ENCODE data around the gene ACAD9. TPM values are rescaled to one million over a fixed set of nuclear protein-coding genes. Genes with fewer than 3 reads are reported as not detected.
"Not testable (repeated sequence)": the region's sequence is repeated elsewhere in the genome, so short reads cannot be mapped to it uniquely, and the experiment has no call there.

ACAD9 gene
- total RNA-seq, result 10 to 100 TPM; 29.9 to 40.8 TPM

- TF ChIP-seq CTCF (IDR thresholded peaks at IDR 0.05), result no peak
These were observed at the start of gene ACAD9 for GRCh38 chr3:128879125-128879969. Gene ACAD9 (plus strand): TSS chr3:128879620. CDS start chr3:128879692, 72 bp downstream.

GRCh38 chr3:128829925-128830625 lies 49.3 kb upstream of the ACAD9 start:
- not testable (repeated sequence) for H3K36me3 ChIP-seq; H3K4me1 ChIP-seq (ENCODE audit: control insufficient read depth in 1 of 2, low read depth in 2 of 2)

More at GRCh38 chr3:128879125-128879969, at the start of gene ACAD9:
- H3K27me3 ChIP-seq (replicated peaks; ENCODE audit: insufficient read depth), result no peaks in the 10 kb centered on the region
- H3K27ac ChIP-seq, result peak within 1 kb of the TSS; percentile 90 to 96
- H3K4me3 ChIP-seq, result peak within 1 kb of the TSS; percentile 85
- ATAC-seq (ENCODE audit: insufficient number of reproducible peaks, low FRiP score, low read depth) (peak; percentile 90), DNase-seq (ENCODE audit: low spot score) (peak; percentile 89)
- H3K9me3 ChIP-seq, result no peaks in the 10 kb centered on the region
- H3K36me3 ChIP-seq, result no peaks in the 10 kb centered on the region
- H3K4me1 ChIP-seq (ENCODE audit: control insufficient read depth in 1 of 2, low read depth in 2 of 2), result peaks cover 12 to 41% of the 10 kb centered on the region in 2 donors

GRCh38 chr3:128830762-128831161 lies 48.7 kb upstream of the ACAD9 start:
- not testable (repeated sequence) for H3K4me1 ChIP-seq (ENCODE audit: control insufficient read depth in 1 of 2, low read depth in 2 of 2); H3K4me3 ChIP-seq; H3K36me3 ChIP-seq; ATAC-seq (ENCODE audit: insufficient number of reproducible peaks, low FRiP score, low read depth); H3K27me3 ChIP-seq (replicated peaks; ENCODE audit: insufficient read depth); DNase-seq (ENCODE audit: low spot score); H3K9me3 ChIP-seq; H3K27ac ChIP-seq

More at GRCh38 chr3:128829925-128830625, 49.3 kb upstream of the ACAD9 start:
- H3K27ac ChIP-seq; H3K27me3 ChIP-seq (replicated peaks; ENCODE audit: insufficient read depth); H3K9me3 ChIP-seq; ATAC-seq (ENCODE audit: insufficient number of reproducible peaks, low FRiP score, low read depth); H3K4me3 ChIP-seq; DNase-seq (ENCODE audit: low spot score): not testable (repeated sequence)

GRCh38 chr3:128832979-128833378 lies 46.4 kb upstream of the ACAD9 start:
- not testable (repeated sequence) for H3K4me1 ChIP-seq (ENCODE audit: control insufficient read depth in 1 of 2, low read depth in 2 of 2); H3K36me3 ChIP-seq; H3K27ac ChIP-seq; H3K27me3 ChIP-seq (replicated peaks; ENCODE audit: insufficient read depth); ATAC-seq (ENCODE audit: insufficient number of reproducible peaks, low FRiP score, low read depth); DNase-seq (ENCODE audit: low spot score); H3K4me3 ChIP-seq; H3K9me3 ChIP-seq

- no peak for ATAC-seq (ENCODE audit: insufficient number of reproducible peaks, low FRiP score, low read depth)
- H3K4me1 ChIP-seq (ENCODE audit: control insufficient read depth in 1 of 2, low read depth in 2 of 2), result no peaks in the 10 kb centered on the region
- no peaks in the 10 kb centered on the region for H3K36me3 ChIP-seq
- H3K27ac ChIP-seq, result no peak overlapping the region
- TF ChIP-seq CTCF (IDR thresholded peaks at IDR 0.05), result no peak
- H3K4me3 ChIP-seq, result no peak overlapping the region
- no peaks in the 10 kb centered on the region for H3K9me3 ChIP-seq
- no peaks in the 10 kb centered on the region for H3K27me3 ChIP-seq (replicated peaks; ENCODE audit: insufficient read depth)
- DNase-seq (ENCODE audit: low spot score), result no peak
These were observed 44.3 kb upstream of the ACAD9 start for GRCh38 chr3:128835096-128835495.

- H3K36me3 ChIP-seq, result no peaks in the 10 kb centered on the region
- no peak overlapping the region for H3K4me3 ChIP-seq
- no peak for DNase-seq (ENCODE audit: low spot score)
- no peak for TF ChIP-seq CTCF (IDR thresholded peaks at IDR 0.05)
- no peak for ATAC-seq (ENCODE audit: insufficient number of reproducible peaks, low FRiP score, low read depth)
- no peaks in the 10 kb centered on the region for H3K27me3 ChIP-seq (replicated peaks; ENCODE audit: insufficient read depth)
- H3K27ac ChIP-seq, result no peak overlapping the region
- no peaks in the 10 kb centered on the region for H3K9me3 ChIP-seq
- H3K4me1 ChIP-seq (ENCODE audit: control insufficient read depth in 1 of 2, low read depth in 2 of 2), result peaks cover 9 to 13% of the 10 kb centered on the region in 2 donors
These were observed 37.2 kb upstream of the ACAD9 start for GRCh38 chr3:128841926-128842920.

All from thoracic aorta (tissue), 2 donors.